RWPE2 (cell line): ENCODE data around the gene POU2F1.

ENCODE experiments used
- ATAC-seq: fragments of 200-7000 bp; cut with Tn5 transposase; 3 replicates; pipeline ENCODE4 v1.9.1; 2021; ENCODE audit warnings: low read depth
- DNase-seq: peaks from one replicate; pipeline ENCODE4 v3.0.0-alpha.2; 2020; ENCODE audit warnings: low spot score
- H3K27ac ChIP-seq: fragments of 450-650 bp; 2 replicates; pipeline ENCODE4 v1.5.1; 2017; ENCODE audit warnings: mild to moderate bottlenecking; ENCODE audit not compliant: poor library complexity, severe bottlenecking
- H3K27me3 ChIP-seq: fragments of 250-450 bp; sonication (Bioruptor Pico); 2 replicates; pipeline ENCODE4 v1.5.1; 2021; ENCODE audit warnings: mild to moderate bottlenecking, moderate library complexity; ENCODE audit not compliant: insufficient read depth, poor library complexity, severe bottlenecking
- H3K36me3 ChIP-seq: fragments of 250-450 bp; sonication (Bioruptor Pico); 2 replicates; pipeline ENCODE4 v1.5.1; 2020; ENCODE audit warnings: low read depth, mild to moderate bottlenecking, moderate library complexity
- H3K4me1 ChIP-seq: fragments of 250-450 bp; sonication (Bioruptor Pico); 2 replicates; pipeline ENCODE4 v1.5.1; 2021; ENCODE audit warnings: mild to moderate bottlenecking, moderate library complexity; ENCODE audit not compliant: insufficient read depth, poor library complexity, severe bottlenecking
- H3K4me3 ChIP-seq: fragments of 250-450 bp; sonication (Bioruptor Pico); 2 replicates; pipeline ENCODE4 v1.5.1; 2021; ENCODE audit warnings: mild to moderate bottlenecking, moderate library complexity; ENCODE audit not compliant: severe bottlenecking
- H3K9me3 ChIP-seq: fragments of 250-450 bp; sonication (Bioruptor Pico); 2 replicates; pipeline ENCODE4 v1.5.1; 2021; ENCODE audit warnings: mild to moderate bottlenecking, moderate library complexity; ENCODE audit not compliant: severe bottlenecking
- CTCF ChIP-seq: fragments of 450-650 bp; IDR thresholded peaks from one replicate; pipeline ENCODE4 v1.5.1; 2017; ENCODE audit warnings: mild to moderate bottlenecking, moderate library complexity; ENCODE audit not compliant: poor library complexity, severe bottlenecking

POU2F1 gene

DNA sequence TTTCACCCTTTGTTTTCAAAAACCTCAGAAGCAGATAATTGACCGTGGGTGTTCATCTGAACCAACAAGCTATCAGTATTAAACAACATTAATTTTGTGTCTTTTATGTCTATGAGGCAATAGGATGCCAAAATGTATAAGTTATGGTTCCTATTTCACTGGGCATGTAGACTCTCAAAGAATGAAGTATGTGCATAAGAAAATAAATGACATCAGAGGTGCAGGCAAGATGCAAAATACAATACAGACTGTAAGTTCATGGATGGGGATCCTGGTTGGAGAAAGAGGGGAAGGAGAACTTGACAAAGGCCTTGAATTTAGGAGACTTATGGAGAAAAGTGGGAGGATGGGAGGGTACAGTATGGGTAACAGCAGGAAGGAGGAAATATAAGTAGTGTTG lies 23.4 kb upstream of the POU2F1 start:
- H3K27me3 ChIP-seq = no peaks in the 10 kb centered on the region
- H3K36me3 ChIP-seq = no peaks in the 10 kb centered on the region
- no peak for TF ChIP-seq CTCF
- H3K4me3 ChIP-seq = no peak overlapping the region
- H3K9me3 ChIP-seq = no peaks in the 10 kb centered on the region
- no peak overlapping the region for H3K27ac ChIP-seq
- ATAC-seq = no peak
- H3K4me1 ChIP-seq = peaks cover 9% of the 10 kb centered on the region
- no peak for DNase-seq

GRCh38 chr1:167197692-167198091 lies 23.0 kb upstream of the POU2F1 start:
- TF ChIP-seq CTCF = no peak
- Histone ChIP-seq H3K4me3 (no peak overlapping the region), H3K36me3 (no peaks in the 10 kb centered on the region), H3K4me1 (peaks cover 9% of the 10 kb centered on the region), H3K27me3 (no peaks in the 10 kb centered on the region), H3K9me3 (no peaks in the 10 kb centered on the region), H3K27ac (no peak overlapping the region)
- no peak for ATAC-seq
- no peak for DNase-seq

DNA sequence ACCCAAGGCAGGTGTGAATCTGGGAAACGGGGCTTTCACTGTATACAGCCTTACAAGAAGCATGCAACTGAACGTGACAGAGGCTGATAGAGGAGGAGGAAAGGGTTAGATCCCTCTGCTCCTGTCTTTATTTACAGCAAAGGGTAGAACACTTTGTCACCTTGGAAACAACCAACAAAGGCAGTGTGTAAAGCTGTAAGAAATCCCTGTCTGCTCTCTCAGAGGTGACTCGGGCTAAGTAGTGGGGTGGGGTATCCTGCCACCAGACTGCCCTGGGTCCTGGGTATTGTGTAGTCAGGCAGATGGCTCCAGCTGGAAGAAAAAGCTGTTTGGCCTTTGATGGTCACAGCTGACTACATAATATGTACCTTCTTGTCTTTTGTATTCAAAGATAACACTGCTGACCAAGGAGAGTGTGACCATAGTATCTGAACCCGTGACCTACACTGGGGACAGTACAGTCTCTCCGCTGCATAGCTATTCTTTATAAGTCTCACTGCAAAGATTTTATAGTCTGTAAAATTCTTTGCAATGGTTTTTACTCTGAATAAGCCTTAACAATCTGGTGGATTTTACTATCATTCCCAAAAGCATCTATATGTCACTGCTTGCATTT lies 22.1 kb upstream of the POU2F1 start:
- Histone ChIP-seq H3K4me1 (peaks cover 9% of the 10 kb centered on the region), H3K27me3 (no peaks in the 10 kb centered on the region), H3K4me3 (no peak overlapping the region), H3K36me3 (no peaks in the 10 kb centered on the region), H3K27ac (no peak overlapping the region), H3K9me3 (no peaks in the 10 kb centered on the region)
- TF ChIP-seq CTCF = no peak
- no peak for ATAC-seq
- no peak for DNase-seq

GRCh38 chr1:167199656-167200055 lies 21.0 kb upstream of the POU2F1 start:
- H3K27me3 ChIP-seq = no peaks in the 10 kb centered on the region
- no peaks in the 10 kb centered on the region for H3K36me3 ChIP-seq
- no peak overlapping the region for H3K27ac ChIP-seq
- no peak overlapping the region for H3K4me3 ChIP-seq
- no peak for DNase-seq
- ATAC-seq = no peak
- no peak for TF ChIP-seq CTCF
- peaks cover 9% of the 10 kb centered on the region for H3K4me1 ChIP-seq
- peaks cover 3% of the 10 kb centered on the region for H3K9me3 ChIP-seq

GRCh38 chr1:167200272-167200671 lies 20.4 kb upstream of the POU2F1 start:
- Histone ChIP-seq H3K27ac (no peak overlapping the region), H3K4me3 (no peak overlapping the region), H3K36me3 (no peaks in the 10 kb centered on the region), H3K4me1 (peaks cover 9% of the 10 kb centered on the region), H3K27me3 (no peaks in the 10 kb centered on the region), H3K9me3 (peaks cover 3% of the 10 kb centered on the region)
- TF ChIP-seq CTCF = no peak
- no peak for DNase-seq
- ATAC-seq = no peak
